Activated CD4-positive, alpha-beta T cell treated with anti-CD3 and anti-CD28 coated beads for 1 hour (primary cell): ENCODE data around the gene CPA5.
A peak's percentile ranks its signal among the peaks of the same experiment; 100 is the strongest.

Experiments
- DNase-seq: peaks from one replicate; pipeline ENCODE4 v3.0.0-alpha.2; 2020

Gene CPA5

DNA sequence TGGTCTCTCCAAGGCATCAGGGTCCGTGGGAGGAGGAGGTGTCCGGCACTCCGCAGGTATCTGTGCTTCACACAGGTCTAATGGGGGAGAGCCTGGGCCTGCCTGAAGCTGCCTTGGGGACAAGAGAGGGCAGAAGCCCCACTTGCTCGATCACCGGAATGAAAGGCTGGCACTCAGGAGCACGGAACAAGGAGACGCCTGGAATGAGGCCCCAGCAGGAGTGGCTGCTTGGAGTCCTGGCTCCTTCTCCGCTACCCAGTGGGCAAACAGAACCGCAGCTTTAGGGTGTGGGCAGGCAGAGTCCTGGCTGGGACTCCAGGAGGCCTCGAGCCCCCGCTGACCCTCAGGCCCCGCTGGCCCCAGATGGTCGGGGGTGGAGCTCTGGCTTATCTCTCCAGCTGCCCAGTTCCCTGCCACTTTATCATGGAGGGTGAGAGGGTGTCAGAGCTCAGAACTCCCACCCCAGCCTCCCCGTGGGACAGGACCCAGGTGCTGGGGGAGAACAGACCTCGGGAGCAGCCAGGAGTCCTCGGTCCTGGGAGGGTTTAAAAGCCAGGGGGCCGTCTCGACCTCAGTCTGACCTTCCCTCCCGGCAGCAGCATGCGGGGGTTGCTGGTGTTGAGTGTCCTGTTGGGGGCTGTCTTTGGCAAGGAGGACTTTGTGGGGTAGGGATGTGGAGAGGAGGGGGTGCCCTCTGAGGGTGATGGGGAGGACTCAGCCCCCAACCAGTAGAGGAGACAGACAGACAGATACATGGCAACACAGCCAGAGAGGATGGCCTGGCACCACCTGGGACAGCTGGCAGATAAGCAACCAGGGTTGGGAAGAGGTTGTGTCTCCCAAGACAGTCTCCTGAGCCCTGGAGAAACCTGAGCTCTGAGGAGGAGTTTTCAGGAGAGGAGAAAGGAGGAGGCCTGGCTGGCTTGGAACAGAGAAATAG lies 35.6 kb downstream of the CPA5 start, which contains the start of gene CPA1:
Gene CPA1 (plus strand): TSS at position 574 of the 940 bp plus-strand sequence. CDS start 27 bp downstream, at position 601.
- DNase-seq = no peak

DNA sequence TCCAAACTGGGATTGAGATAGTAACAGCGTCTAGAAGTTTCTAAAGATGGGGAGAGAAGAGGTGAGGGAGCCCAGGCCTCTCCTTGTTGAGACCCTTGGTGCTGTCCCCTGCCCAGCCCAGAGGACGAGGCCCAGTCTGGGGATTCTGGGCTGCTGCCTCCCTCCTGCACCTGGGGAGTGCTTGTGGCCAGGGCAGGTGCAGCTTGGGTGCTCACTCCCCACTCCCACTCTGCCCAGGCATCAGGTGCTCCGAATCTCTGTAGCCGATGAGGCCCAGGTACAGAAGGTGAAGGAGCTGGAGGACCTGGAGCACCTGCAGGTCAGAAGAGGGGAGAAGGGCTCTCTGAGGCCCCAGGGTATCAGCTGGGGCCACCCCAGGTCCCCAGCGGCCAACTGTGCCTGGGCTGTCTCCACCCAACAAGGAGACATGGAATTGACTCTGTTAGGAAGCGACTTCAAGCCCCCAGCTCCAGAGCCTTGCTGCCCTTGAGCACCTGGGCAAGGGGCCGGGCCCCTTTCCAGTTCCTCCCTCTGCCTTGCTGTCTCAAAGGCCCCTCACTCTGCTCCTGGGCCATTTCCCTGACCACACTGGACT lies 36.3 kb downstream of the CPA5 start:
- DNase-seq = no peak

DNA sequence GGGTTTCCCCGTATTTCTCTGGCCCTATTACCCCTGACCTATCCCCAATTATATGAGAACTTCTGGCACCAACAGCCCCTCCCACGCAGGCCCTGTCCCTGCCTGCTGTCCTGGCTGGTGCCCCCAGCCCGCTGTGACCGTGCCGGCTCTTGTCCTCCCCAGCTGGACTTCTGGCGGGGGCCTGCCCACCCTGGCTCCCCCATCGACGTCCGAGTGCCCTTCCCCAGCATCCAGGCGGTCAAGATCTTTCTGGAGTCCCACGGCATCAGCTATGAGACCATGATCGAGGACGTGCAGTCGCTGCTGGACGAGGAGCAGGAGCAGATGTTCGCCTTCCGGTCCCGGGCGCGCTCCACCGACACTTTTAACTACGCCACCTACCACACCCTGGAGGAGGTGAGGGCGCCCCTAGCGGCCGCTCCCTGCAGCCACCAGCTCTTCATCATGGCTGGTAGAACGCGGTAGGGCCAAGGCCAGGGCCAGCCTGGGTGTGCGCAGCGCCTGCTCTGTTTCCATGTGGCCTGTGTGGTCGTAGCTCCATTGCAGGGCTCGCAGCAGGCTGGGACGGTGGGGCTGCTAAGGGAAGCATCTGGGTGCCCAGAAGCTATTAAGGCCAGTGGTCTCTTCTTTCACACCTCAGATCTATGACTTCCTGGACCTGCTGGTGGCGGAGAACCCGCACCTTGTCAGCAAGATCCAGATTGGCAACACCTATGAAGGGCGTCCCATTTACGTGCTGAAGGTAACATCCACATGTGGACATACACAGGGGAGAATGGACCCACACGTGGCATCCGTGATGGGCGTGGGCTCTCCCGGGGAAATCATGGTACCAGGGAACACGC lies 37.1 kb downstream of the CPA5 start:
- DNase-seq = no peak

DNA sequence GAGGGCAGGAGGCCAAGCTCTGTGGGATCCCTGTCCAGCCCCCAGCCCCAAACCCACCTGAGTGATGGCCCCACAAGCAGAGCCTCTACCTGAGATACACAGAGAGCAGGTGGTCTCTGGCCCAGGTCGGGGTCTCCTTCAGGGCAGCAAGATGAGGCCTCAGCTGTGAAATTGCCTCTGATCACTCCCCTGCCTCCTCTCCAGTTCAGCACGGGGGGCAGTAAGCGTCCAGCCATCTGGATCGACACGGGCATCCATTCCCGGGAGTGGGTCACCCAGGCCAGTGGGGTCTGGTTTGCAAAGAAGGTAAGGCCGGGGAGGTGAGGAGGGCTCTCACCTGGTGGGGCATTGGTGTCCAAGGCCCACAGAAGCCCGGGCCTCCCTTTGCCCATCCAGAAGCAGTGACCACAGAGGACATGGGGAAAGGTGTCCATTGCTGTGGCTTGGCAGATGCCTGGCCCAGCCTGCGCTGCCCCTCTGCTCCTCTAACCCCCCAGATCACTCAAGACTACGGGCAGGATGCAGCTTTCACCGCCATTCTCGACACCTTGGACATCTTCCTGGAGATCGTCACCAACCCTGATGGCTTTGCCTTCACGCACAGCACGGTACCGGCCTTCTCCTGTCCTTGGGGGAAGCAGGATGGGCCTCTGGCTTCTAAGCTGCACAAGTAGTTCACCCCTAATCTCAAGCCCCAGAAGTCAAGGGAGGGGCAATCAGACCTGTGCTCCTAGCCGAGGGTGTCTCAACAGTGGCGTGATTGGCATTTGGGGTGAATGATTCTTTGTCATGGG lies 38.8 kb downstream of the CPA5 start:
- DNase-seq = peak; percentile 0

DNA sequence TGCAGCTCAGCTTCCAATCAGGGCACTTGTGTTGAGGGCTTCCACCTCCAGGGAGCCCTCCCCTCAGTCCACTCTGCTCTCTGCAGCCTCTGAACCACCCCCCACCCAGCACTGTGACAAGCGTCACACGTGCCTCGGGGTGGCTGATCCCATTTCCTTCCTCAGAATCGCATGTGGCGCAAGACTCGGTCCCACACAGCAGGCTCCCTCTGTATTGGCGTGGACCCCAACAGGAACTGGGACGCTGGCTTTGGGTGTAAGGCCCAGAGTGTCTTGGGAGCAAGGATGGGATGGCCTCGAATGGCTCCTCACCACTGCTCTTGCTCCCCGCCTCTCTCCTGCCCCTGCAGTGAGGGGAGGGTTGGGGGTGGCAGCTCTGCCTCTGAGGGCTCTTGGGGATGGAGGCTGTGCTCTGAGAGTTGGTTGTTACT lies 39.8 kb downstream of the CPA5 start:
- DNase-seq = no peak

DNA sequence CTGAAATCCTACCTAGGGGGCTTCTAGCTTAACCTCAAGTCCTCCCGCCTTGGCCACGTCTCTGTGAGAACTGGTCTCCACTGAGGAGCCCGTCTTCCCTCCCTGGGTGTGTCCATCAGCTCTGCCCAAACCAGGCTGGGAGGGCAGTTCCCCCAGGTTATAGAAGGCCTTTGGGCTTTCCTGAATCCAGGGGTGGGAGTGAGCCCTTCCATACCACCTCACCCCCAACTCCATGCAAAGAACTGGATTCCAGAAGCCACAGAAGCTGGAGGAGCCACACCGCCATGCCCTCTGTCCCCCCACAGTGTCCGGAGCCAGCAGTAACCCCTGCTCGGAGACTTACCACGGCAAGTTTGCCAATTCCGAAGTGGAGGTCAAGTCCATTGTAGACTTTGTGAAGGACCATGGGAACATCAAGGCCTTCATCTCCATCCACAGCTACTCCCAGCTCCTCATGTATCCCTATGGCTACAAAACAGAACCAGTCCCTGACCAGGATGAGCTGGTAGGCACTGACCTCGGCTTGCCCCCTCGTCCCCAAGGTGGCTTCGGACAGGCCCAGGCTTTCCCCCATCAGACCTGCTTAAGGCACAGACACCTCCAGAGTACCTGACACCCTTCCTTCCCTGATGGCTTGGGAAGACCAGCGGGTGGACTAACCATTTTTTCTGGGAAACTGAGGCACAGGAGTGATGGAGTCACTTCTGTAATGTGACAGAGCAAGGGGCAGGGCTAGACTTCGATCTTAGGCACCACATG lies 40.4 kb downstream of the CPA5 start:
- no peak for DNase-seq

DNA sequence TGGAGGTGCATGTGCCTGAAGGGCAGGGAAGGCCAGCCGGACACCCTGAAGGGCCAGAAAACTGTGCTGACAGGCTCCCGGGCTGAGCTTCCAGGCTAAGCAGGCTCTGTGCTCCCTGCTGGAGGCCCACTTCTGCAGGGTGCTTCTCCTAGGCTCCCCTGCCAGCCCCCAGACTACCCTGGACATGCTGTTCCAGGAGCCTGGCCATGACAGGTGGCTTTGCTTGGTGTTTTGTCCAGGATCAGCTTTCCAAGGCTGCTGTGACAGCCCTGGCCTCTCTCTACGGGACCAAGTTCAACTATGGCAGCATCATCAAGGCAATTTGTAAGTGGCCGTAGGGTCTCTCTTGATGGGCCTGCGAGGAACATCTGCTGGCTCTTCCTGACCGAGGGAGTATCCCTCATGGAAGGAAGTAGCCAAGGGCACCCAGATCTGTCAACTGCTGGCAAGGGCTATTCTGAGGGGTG lies 41.0 kb downstream of the CPA5 start:
- no peak for DNase-seq

DNA sequence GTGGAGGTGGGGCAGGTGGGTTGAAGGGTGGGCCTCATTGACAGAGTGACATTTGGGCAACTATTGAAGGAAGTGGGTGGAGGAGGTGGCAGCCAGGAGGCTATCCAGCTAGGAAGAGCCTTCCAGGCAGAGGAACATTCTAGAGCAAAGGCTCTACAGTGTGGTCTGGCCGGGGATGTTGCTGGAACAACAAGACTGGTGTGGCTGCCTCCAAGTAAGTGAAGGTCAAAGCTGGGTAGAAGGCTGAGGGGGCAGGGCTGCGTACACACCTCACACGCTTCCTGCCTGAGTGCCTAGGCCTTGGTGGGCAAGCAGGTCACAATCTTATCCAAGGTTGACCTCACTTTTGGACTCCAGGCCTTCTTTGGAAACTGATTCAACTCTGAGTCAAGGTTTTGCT lies 42.3 kb downstream of the CPA5 start:
- DNase-seq = no peak

DNA sequence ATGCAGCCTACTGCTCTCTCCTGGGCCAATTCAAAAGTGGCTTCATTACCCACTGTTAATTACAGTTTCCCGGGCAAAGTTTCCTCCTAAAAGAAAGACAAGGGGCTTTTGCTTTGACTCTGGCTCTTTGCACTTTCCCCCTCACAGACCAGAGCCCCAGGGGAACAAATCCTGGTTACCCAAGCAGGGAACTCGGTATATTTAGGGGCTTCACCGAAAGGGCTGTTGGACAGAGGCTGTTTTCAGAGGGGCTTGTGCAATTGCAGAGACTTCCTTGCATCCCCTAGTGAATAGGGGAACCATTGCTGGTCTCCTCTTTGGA lies 42.7 kb downstream of the CPA5 start:
- DNase-seq = no peak

DNA sequence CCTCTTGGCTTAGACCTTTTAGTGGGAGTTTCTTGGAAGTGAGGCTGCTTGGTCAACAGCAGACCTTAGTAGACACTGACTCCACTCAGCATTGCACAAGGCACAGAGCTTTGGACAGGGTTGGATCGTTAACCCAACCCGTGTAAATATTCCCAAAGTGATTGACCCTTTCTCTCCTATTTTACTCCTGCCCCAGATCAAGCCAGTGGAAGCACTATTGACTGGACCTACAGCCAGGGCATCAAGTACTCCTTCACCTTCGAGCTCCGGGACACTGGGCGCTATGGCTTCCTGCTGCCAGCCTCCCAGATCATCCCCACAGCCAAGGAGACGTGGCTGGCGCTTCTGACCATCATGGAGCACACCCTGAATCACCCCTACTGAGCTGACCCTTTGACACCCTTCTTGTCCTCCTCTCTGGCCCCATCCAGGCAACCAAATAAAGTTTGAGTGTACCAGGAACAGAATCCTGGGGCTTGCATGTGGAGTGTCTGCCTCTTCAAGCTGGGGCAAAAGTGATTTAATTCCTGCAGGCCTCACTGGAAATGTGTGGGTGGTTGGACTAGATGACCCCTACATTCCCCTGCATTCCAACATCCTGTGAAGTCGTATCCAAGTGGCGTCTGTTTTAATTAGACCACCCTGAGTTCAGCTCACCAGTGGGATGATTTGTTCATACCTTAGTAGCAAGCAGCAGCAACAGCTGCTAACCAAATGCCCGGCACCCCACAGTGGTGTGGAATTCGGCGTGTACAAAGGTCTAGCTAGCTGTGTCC lies 43.2 kb downstream of the CPA5 start:
- no peak for DNase-seq

DNA sequence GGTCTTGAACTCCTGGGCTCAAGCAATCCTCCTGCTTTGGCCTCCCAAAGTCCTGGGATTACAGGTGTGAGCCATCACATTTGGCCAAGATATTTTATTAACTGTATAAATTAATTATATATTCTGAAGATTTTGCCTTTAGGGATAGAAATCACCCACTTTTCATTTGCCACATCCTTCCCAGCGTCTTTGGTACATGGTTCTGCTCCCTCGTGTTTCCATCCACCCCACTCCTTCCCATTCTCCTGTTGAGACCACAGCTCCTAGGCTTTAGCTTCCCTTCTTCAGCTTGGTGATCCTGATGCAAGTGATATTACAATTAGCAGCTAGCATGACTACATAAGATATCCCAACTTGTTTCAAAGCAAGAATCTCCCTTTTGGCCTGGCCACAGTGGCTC lies 44.1 kb downstream of the CPA5 start:
- DNase-seq = no peak

DNA sequence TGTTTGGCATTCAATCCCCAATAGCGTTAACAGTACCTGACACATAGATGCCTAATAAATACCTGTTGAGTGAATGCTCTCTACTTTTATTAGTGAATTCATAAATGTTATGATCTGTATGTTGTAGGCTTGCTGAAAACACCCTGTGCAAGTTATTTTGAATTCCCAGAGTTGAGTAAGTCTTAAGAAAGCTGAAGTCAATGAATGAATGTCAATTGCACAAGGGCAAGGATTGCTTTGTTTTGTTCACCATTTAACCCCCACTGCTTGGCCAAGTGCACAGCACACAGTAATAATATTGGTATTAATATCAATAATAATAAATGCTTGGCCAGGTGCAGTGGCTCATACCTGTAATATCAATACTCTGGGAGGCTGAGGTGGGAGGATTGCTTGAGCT lies 45.9 kb downstream of the CPA5 start:
- DNase-seq = no peak

DNA sequence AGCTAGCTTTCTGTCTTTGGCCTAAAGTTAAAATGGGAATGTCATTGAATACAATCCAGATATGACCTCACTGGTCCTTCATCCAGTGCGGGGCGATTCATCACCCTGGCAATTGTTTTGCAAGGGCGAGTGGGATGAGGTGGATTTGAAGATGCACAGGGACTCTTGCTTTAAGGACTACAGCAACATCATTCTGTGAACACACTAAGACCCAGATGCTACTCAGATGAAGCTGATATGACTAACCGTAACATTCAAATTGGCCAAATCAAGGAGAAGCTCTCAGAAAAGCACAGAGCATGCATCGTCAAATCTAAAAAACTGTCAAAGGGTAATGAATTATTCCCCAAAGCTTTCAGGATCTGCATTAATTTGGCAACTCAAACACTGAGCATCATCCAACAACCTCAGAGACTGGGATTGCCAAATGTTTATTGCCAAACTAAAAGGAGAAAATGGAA lies 48.5 kb downstream of the CPA5 start:
- no peak for DNase-seq

DNA sequence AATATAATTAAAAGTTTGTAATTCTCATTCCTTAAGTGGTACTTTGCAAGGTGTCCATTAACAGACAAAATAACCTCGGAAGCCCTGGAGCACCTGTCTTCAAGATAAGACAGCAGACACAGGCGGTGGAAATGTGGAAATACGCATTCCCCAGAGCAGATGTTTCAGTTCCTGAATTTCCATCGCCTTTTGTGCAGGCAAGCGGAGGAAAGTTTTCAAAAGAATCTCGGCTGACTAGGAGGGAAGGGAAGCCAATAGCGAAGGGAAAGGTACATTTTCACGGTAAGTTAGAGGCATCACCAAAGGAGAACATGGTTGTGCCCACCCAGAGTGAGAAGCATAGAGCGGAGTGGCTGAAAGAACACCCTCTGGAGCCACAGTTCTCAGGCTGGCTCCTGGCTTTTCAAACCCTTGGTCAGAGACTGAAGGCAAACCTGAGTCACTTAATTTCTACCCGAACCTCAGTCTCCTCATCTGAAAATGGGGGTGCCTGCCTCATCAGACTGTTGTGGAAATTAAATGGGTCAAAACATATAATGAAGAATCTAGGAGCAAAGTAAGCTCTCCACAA lies 49.3 kb downstream of the CPA5 start:
- DNase-seq = no peak

DNA sequence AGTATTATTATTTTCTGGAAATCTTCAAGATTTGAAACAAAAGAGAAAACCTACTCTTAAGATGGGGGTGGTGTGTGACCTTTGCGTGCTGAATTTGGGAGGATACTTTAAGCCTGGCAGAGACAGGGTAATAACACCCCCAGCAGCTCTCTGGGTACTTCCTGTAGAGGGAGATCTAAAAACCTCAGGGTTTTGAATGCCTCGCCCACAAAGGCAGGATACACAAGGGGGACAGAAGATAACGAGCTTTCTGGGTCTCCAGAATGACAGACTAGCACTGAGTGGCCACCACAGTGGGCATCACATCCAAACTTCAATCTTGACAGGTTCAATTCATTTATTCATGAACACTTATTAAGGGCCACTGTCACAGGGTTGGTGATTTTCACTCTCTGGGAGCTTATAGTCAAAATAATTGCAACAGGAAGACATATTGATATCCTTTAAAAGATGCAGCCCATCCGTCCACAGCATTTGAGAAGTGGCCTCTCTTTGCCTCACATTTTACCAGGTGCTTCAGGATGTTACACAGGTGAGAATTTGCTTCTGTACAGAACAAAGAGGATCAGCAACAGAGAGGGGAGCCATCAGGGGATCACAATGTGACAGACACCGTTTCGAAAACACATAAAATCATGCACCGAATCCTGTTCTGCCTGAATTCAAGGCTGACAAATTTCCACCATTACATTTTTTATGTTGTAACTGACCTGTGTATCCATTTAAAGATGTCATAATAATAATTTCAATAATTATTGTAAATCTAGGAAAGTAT lies 50.0 kb downstream of the CPA5 start:
- no peak for DNase-seq

DNA sequence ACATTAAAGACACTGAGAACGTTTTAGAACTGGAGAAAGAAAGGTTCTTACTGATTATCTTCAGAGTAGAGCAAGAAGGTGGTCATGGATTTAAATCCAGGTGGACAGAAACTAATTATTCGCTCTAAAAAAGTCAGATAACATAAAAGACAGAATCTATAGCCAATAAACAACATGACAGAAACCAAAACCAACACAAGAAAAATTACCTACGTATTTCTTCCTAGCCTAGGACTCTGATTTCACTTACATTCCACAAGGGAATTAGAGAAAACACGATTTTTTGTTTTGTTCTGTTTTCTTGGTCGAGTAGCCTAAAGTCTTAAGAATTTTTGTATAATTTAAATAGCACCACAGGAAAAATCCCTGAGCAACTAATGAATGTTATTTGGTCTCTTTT lies 50.8 kb downstream of the CPA5 start:
- DNase-seq = no peak

DNA sequence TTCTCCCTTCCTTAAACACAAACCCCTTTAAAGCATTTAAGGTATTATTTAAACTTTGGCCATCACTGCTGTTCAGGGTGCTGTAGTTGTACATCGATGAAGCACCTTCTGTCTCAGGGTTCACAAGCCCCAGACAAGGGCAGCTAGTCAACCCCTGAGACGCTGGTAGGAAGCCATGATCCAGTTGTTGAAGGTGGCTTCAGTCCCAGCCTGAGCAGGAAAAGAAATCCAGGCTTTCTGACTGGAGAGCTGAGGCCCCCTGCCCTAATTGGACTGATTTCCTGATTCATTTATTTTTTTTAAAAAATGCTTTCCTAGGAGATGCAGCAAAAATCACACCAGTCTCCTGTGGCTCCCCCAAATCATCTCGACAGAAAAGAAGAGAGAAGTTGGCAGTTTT lies 51.5 kb downstream of the CPA5 start:
- no peak for DNase-seq

DNA sequence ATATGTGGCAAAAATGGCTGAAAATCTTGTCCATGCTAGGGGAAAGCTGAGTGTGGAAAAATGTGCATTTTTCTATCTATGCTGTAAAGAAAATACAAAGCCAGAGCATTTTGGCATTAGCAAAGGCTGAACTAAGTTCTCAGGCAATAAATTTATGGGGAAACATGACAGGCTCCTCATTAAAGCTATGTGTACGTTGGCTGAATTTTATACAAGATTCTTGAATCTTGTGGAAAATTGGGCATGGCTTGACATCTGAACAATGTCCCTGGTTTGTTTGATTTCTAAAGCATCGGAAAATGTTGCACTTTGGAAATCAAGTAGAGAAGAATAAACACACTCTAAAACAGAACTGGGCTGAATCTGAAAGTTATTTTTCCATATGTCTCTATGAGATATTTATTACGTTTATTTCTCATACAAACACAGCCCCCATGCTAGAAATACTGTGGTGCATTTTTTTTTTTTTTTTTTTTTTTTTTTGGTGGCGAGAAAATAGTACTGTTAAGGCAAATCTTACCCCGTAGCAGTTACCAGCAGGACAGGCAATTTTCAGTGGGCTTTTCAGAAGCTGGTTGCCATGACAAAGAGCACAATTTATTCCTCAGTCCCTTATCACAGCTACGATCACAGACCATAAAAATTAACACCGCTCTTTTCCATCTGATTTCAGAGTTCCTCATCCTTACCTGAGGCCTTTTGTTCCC lies 52.6 kb downstream of the CPA5 start:
- no peak for DNase-seq

DNA sequence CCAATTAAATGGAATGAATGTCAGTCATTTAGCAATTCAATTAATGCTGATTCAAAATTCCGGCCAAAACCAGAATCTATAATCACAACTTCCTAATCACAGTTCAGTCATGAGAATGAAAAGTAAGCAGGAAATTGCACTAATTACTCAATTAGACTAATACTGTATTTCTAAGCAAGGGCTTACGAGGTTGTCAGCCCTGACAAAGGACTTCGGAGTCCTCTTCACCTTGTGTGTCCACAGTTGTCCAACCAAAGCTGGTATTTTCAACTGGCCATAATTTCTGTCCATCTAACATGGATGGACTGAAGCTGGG lies 53.1 kb downstream of the CPA5 start:
- DNase-seq = no peak
